ENCODE data around the gene TBC1D14.

DNA sequence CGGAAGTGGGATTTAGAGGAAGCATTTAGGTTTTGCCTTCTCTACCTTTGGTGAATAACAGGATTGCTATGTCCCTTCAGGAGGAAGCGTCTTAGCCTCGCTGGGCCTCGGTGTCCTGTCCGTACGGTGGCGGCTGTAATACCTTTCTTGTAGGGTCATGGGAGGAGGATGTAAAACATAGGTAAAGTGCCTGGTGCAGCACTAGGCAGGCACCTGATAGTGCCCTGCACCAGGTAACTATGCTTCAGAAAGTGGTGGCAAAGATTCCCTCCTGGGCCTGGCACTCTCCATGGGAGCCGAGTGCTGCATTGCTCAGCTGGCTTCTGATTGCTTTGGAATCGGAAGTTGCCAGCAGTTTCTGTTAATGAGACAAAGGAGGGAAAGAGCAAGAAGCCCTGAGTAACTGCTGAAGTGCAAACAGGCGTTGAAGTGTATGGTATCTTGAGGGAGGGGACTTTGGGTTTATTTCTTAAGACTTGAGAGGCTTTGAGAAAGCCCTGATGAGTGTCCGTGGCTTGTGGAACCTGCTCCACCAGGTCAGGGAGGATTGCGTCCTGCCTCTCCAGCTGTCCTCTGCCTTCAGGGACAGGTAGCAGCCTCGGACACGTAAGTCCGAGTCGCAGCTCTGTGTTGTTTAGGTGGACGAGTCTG is 45.8 kb downstream of the TBC1D14 start:
- TF ChIP-seq, protein P1, sequence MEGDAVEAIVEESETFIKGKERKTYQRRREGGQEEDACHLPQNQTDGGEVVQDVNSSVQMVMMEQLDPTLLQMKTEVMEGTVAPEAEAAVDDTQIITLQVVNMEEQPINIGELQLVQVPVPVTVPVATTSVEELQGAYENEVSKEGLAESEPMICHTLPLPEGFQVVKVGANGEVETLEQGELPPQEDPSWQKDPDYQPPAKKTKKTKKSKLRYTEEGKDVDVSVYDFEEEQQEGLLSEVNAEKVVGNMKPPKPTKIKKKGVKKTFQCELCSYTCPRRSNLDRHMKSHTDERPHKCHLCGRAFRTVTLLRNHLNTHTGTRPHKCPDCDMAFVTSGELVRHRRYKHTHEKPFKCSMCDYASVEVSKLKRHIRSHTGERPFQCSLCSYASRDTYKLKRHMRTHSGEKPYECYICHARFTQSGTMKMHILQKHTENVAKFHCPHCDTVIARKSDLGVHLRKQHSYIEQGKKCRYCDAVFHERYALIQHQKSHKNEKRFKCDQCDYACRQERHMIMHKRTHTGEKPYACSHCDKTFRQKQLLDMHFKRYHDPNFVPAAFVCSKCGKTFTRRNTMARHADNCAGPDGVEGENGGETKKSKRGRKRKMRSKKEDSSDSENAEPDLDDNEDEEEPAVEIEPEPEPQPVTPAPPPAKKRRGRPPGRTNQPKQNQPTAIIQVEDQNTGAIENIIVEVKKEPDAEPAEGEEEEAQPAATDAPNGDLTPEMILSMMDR (IDR thresholded peaks at IDR 0.05; ENCODE audit: insufficient read depth, low read length, poor library complexity, severe bottlenecking), result no peak
- TF ChIP-seq EZH2phosphoT487 (conservative IDR thresholded peaks at IDR 0.05; ENCODE audit: low read length), result no peak

Data from SU-DHL-6 (cell line).